Posterior cingulate gyrus (tissue), 11 donors: Measurements from ENCODE around the gene PIGZ.
"Not testable (repeated sequence)": the region's sequence is repeated elsewhere in the genome, so short reads cannot be mapped to it uniquely, and the experiment has no call there.

Experiments used
- DNase-seq, 10 donors: peaks; one replicate each; pipeline versions ENCODE4 v3.0.0 to v3.0.0-alpha.2; 2020 to 2021; ENCODE audit warnings: mixed read lengths in 3 of 10
- intact Hi-C: fragments of 100-400 bp; cut with DNase I; formaldehyde crosslinking; loops from one replicate; pipeline ENCODE4 v1.15.1; 2023

PIGZ gene

GRCh38 chr3:196962930-196963630, 5.6 kb downstream of the PIGZ start:
- intact Hi-C loops = loop anchor here (10.0 kb wide), 1 partner anchor 128 kb away; no protein-coding TSS in a partner anchor
- DNase-seq = no peak

- intact Hi-C loops = loop anchor here (10.0 kb wide), 1 partner anchor 128 kb away; no protein-coding TSS in a partner anchor
- DNase-seq = no peak
Observed at GRCh38 chr3:196962108-196962929, 6.3 kb downstream of the PIGZ start.

GRCh38 chr3:196954832-196955231, 13.8 kb downstream of the PIGZ start:
- DNase-seq = no peak
- intact Hi-C loops = no loop called here

- DNase-seq = no peak
- intact Hi-C loops = no loop called here
Observed at GRCh38 chr3:196951371-196951770, 17.3 kb downstream of the PIGZ start.

- intact Hi-C loops = no loop called here
- DNase-seq = no peak
Observed at GRCh38 chr3:196949750-196950149, 18.9 kb downstream of the PIGZ start.

GRCh38 chr3:196949285-196949619, 19.4 kb downstream of the PIGZ start:
- intact Hi-C loops = no loop called here
- no peak for DNase-seq

GRCh38 chr3:196948442-196949284, 20.0 kb downstream of the PIGZ start:
- DNase-seq = no peak
- intact Hi-C loops = no loop called here

GRCh38 chr3:196947860-196948441, 20.7 kb downstream of the PIGZ start:
- intact Hi-C loops = no loop called here
- DNase-seq = no peak

GRCh38 chr3:196947136-196947859, 21.3 kb downstream of the PIGZ start:
- no peak for DNase-seq
- intact Hi-C loops = no loop called here

GRCh38 chr3:196944037-196944790, 24.4 kb downstream of the PIGZ start:
- not testable (repeated sequence) for DNase-seq
- intact Hi-C loops = loop anchor here (5.0 kb wide), 1 partner anchor 627 kb away; the partner anchor contains the start of gene DYNLT2B

GRCh38 chr3:196942915-196943277, 25.7 kb downstream of the PIGZ start:
- intact Hi-C loops = loop anchor here (1.0 to 5.0 kb wide), 4 partner anchors 76 to 626 kb away; partner anchors contain the start of genes CEP19, DYNLT2B, FBXO45 and PIGX
- peak in 6 of 10 donors; percentile 13 to 92 (median 58) for DNase-seq

GRCh38 chr3:196942226-196942914, 26.3 kb downstream of the PIGZ start, which contains the start of gene NCBP2:
Gene NCBP2 (minus strand): TSS chr3:196942528. CDS start chr3:196942503, 25 bp downstream.
- intact Hi-C loops = loop anchor here (1.0 to 5.0 kb wide), 4 partner anchors 76 to 625 kb away; partner anchors contain the start of genes CEP19, DYNLT2B, FBXO45 and PIGX
- peak; percentile 94 to 99 (median 96) for DNase-seq

GRCh38 chr3:196941729-196942225, 26.9 kb downstream of the PIGZ start:
- DNase-seq = peak in 9 of 10 donors; percentile 34 to 92 (median 58)
- intact Hi-C loops = loop anchor here (1.0 to 5.0 kb wide), 4 partner anchors 75 to 624 kb away; partner anchors contain the start of genes CEP19, DYNLT2B, FBXO45 and PIGX

GRCh38 chr3:196938576-196938975, 30.1 kb downstream of the PIGZ start:
- no peak for DNase-seq
- intact Hi-C loops = no loop called here

GRCh38 chr3:196938124-196938523, 30.5 kb downstream of the PIGZ start:
- intact Hi-C loops = no loop called here
- DNase-seq = no peak

- DNase-seq = no peak
- intact Hi-C loops = no loop called here
Observed at GRCh38 chr3:196936288-196936687, 32.3 kb downstream of the PIGZ start.

- intact Hi-C loops = no loop called here
- DNase-seq = no peak
Observed at GRCh38 chr3:196932600-196932999, 36.0 kb downstream of the PIGZ start.
